Measurements from ENCODE around the gene KCNK10. TPM values are rescaled to one million over a fixed set of nuclear protein-coding genes. Genes with fewer than 3 reads are reported as not detected.

KCNK10 gene, protein sequence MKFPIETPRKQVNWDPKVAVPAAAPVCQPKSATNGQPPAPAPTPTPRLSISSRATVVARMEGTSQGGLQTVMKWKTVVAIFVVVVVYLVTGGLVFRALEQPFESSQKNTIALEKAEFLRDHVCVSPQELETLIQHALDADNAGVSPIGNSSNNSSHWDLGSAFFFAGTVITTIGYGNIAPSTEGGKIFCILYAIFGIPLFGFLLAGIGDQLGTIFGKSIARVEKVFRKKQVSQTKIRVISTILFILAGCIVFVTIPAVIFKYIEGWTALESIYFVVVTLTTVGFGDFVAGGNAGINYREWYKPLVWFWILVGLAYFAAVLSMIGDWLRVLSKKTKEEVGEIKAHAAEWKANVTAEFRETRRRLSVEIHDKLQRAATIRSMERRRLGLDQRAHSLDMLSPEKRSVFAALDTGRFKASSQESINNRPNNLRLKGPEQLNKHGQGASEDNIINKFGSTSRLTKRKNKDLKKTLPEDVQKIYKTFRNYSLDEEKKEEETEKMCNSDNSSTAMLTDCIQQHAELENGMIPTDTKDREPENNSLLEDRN
- total RNA-seq, result under 0.01 TPM in 2 replicates

- Histone ChIP-seq H3K27ac (ENCODE audit: low read depth, low read length) (no peak within 1 kb of the TSS), H3K27me3 (ENCODE audit: insufficient read depth, low read length) (peaks cover 63% of the 10 kb centered on the region), H3K36me3 (ENCODE audit: insufficient read depth, low read length) (no peaks in the 10 kb centered on the region), H3K9me3 (ENCODE audit: low read depth, low read length) (no peaks in the 10 kb centered on the region), H3K4me1 (ENCODE audit: insufficient read depth, low read length) (no peaks in the 10 kb centered on the region), H3K4me2 (ENCODE audit: insufficient read depth, low read length) (no peak within 1 kb of the TSS), H3K4me3 (ENCODE audit: insufficient read depth, low read length) (no peak within 1 kb of the TSS), H3K79me2 (ENCODE audit: insufficient read depth, low read length) (no peaks in the 10 kb centered on the region), H4K20me1 (ENCODE audit: insufficient read depth, low read length) (no peaks in the 10 kb centered on the region), H2AFZ (ENCODE audit: low read length) (no peak within 1 kb of the TSS)
- TF ChIP-seq, protein P1, sequence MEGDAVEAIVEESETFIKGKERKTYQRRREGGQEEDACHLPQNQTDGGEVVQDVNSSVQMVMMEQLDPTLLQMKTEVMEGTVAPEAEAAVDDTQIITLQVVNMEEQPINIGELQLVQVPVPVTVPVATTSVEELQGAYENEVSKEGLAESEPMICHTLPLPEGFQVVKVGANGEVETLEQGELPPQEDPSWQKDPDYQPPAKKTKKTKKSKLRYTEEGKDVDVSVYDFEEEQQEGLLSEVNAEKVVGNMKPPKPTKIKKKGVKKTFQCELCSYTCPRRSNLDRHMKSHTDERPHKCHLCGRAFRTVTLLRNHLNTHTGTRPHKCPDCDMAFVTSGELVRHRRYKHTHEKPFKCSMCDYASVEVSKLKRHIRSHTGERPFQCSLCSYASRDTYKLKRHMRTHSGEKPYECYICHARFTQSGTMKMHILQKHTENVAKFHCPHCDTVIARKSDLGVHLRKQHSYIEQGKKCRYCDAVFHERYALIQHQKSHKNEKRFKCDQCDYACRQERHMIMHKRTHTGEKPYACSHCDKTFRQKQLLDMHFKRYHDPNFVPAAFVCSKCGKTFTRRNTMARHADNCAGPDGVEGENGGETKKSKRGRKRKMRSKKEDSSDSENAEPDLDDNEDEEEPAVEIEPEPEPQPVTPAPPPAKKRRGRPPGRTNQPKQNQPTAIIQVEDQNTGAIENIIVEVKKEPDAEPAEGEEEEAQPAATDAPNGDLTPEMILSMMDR (IDR thresholded peaks at IDR 0.05; ENCODE audit: extremely low read depth, low read depth, low read length), result no peak
- peak; percentile 73 for DNase-seq (ENCODE audit: insufficient read length, low spot score, missing footprints)
Measured at GRCh38 chr14:88323086-88323522, at the start of gene KCNK10. TSS of gene KCNK10 (minus strand) at chr14:88323269. CDS start at chr14:88322798, 471 bp downstream.

DNA sequence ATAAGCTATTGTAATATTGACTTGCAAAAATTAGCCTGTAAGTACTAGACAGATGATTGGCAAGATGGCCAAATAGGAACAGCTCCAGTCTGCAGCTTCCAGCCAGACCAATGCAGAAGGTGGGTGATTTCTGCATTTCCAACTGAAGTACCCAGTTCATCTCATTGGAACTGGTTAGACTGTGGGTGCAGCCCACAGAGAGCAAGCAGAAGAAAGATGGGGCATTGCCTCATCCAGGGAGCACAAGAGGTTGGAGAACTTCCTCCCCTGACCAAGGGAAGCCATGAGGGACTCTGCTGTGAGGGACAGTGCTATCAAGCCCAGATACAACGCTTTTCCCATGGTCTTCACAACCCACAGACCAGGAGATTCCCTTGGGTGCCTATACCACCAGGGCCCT is 46.4 kb upstream of the KCNK10 start:
- Histone ChIP-seq H3K9me3 (ENCODE audit: low read depth, low read length) (no peaks in the 10 kb centered on the region), H3K4me3 (ENCODE audit: insufficient read depth, low read length) (no peak overlapping the region)

DNA sequence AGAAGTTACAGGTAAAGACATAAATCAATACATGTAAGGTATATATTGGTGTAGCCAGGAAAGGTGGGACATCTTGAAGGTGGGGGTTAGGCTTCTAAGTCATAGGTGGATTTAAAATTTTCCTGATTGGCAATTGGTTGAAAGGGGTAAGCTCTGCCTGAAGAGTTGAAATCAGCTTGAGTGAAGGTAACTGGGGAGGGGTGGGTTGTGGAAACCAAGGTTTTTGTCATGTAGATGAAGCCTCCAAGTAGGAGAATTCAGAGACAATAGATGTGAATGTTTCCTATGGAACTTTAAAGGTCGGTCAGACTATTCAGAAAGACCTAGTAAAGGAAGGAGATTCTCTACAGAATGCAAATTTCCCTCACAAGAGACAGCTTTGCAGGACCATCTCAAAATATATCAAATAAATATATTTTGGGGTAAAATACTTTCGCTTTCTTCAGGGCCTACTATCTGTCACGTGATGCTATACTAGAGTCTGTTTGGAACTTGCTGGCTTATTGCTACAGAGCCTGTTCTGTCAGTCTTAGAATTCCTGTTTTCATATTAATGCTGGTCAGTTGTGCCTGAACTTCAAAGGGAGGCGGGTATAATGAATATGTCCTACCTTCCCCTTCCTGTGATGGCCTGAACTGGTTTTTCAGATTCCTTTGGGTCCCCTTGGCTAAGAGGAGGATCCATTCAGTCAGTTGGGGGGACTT is 41.8 kb upstream of the KCNK10 start:
- H3K4me1 ChIP-seq (ENCODE audit: insufficient read depth, low read length), result no peaks in the 10 kb centered on the region
- no peaks in the 10 kb centered on the region for H3K9me3 ChIP-seq (ENCODE audit: low read depth, low read length)
- H3K27me3 ChIP-seq (ENCODE audit: insufficient read depth, low read length), result no peaks in the 10 kb centered on the region
- H3K4me2 ChIP-seq (ENCODE audit: insufficient read depth, low read length), result no peak overlapping the region
- no peak overlapping the region for H2AFZ ChIP-seq (ENCODE audit: low read length)
- no peaks in the 10 kb centered on the region for H3K36me3 ChIP-seq (ENCODE audit: insufficient read depth, low read length)
- no peaks in the 10 kb centered on the region for H3K79me2 ChIP-seq (ENCODE audit: insufficient read depth, low read length)
- H3K4me3 ChIP-seq (ENCODE audit: insufficient read depth, low read length), result no peak overlapping the region
- H3K27ac ChIP-seq (ENCODE audit: low read depth, low read length), result no peak overlapping the region
- no peak for DNase-seq (ENCODE audit: insufficient read length, low spot score, missing footprints)
- TF ChIP-seq, protein P1 (IDR thresholded peaks at IDR 0.05; ENCODE audit: extremely low read depth, low read depth, low read length), result no peak
- no peaks in the 10 kb centered on the region for H4K20me1 ChIP-seq (ENCODE audit: insufficient read depth, low read length)

More for the DNA sequence above, 46.4 kb upstream of the KCNK10 start:
- Histone ChIP-seq H3K27ac (ENCODE audit: low read depth, low read length) (no peak overlapping the region), H2AFZ (ENCODE audit: low read length) (no peak overlapping the region), H3K79me2 (ENCODE audit: insufficient read depth, low read length) (no peaks in the 10 kb centered on the region), H3K4me1 (ENCODE audit: insufficient read depth, low read length) (no peaks in the 10 kb centered on the region), H3K36me3 (ENCODE audit: insufficient read depth, low read length) (no peaks in the 10 kb centered on the region), H3K27me3 (ENCODE audit: insufficient read depth, low read length) (no peaks in the 10 kb centered on the region), H3K4me2 (ENCODE audit: insufficient read depth, low read length) (no peak overlapping the region), H4K20me1 (ENCODE audit: insufficient read depth, low read length) (no peaks in the 10 kb centered on the region)
- TF ChIP-seq, protein P1 (IDR thresholded peaks at IDR 0.05; ENCODE audit: extremely low read depth, low read depth, low read length), result no peak
- DNase-seq (ENCODE audit: insufficient read length, low spot score, missing footprints), result no peak

DNA sequence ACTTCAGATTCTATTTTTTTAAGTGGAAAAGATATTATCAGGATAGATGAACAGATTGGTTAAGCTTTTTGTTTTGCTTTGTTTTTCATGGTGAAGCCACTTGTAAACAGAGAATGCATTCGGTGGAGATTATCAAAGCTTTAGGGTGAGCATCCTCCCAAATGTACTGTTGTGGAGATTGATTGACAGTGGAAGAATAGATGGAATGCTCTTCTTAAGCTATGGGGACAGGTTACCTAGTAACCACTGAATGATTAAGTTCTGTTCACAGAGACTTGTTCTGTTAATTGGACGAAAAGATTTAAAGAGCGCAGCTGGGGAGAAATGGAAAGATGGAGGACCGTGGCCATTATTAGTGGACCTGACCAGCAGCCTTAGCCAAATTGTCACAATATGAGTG is 40.6 kb upstream of the KCNK10 start:
- Histone ChIP-seq H3K27me3 (ENCODE audit: insufficient read depth, low read length) (no peaks in the 10 kb centered on the region), H3K9me3 (ENCODE audit: low read depth, low read length) (no peaks in the 10 kb centered on the region), H3K4me3 (ENCODE audit: insufficient read depth, low read length) (no peak overlapping the region), H2AFZ (ENCODE audit: low read length) (no peak overlapping the region), H4K20me1 (ENCODE audit: insufficient read depth, low read length) (no peaks in the 10 kb centered on the region), H3K4me1 (ENCODE audit: insufficient read depth, low read length) (no peaks in the 10 kb centered on the region), H3K79me2 (ENCODE audit: insufficient read depth, low read length) (no peaks in the 10 kb centered on the region), H3K36me3 (ENCODE audit: insufficient read depth, low read length) (no peaks in the 10 kb centered on the region), H3K4me2 (ENCODE audit: insufficient read depth, low read length) (no peak overlapping the region), H3K27ac (ENCODE audit: low read depth, low read length) (no peak overlapping the region)
- TF ChIP-seq, protein P1 (IDR thresholded peaks at IDR 0.05; ENCODE audit: extremely low read depth, low read depth, low read length), result no peak
- no peak for DNase-seq (ENCODE audit: insufficient read length, low spot score, missing footprints)
